ENCODE measurements around the gene SCMH1. TPM values are rescaled to one million over a fixed set of nuclear protein-coding genes. Genes with fewer than 3 reads are reported as not detected.

The SCMH1 gene
- total and polyA plus RNA-seq, 7 donors, result 16.2 to 39.4 (median 28.3) TPM

DNA sequence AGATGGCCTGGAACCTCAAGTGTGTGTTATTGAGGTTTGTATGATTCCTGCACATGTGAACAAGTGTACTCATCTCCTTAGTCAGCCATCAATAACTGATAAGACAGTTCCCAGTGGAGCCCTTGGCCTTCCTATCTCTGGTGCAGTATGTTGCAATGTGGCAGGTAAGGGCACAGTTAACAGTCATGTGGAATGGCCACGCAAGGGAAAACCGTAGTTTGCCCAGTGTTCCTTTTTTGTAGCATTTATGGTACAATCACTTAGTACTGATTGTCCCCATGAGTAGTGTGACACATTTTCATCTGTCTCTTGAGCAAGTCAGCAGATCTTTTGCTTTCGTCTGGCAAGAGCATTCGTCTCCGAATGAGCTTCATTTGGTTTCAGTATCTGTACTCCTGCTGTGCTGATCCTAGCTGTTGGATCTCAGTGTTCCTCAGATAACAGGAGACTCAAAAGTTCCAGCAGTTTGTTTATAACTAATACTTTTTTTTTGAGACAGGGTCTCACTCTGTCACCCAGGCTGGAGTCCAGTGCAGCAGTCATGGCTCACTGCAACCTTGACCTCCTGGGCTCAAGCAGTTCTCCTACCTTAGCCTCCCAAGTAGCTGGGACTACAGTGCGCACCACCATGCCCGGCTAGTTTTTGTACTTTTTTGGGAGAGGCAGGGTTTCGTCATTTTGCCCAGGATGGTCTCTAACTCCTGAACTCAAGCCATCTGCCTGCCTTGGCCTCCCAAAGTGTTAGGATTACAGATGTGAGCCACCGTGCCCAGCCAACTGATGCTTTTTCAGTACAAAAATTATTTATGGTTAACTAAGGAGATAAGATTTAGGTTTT is 254.4 kb downstream of the SCMH1 start:
- no peak for TF ChIP-seq CTCF (IDR thresholded peaks at IDR 0.05)
- Histone ChIP-seq H3K9me3 (no peaks in the 10 kb centered on the region), H3K36me3 (ENCODE audit: insufficient read depth in 1 of 2, low read depth in 1 of 2) (peaks cover 20 to 95% of the 10 kb centered on the region in 2 donors), H3K4me3 (no peak overlapping the region), H3K27ac (no peak overlapping the region), H3K4me1 (no peaks in the 10 kb centered on the region), H3K27me3 (ENCODE audit: insufficient read depth in 3 of 3, low read length in 2 of 3) (no peaks in the 10 kb centered on the region)
- 82 to 92% (median 83%) methylated on average over 9 of the region's 9 CpGs for WGBS, 3 donors
- ATAC-seq (no peak), DNase-seq (no peak)
- intact Hi-C loops (cut with DNase I), result no loop called here

DNA sequence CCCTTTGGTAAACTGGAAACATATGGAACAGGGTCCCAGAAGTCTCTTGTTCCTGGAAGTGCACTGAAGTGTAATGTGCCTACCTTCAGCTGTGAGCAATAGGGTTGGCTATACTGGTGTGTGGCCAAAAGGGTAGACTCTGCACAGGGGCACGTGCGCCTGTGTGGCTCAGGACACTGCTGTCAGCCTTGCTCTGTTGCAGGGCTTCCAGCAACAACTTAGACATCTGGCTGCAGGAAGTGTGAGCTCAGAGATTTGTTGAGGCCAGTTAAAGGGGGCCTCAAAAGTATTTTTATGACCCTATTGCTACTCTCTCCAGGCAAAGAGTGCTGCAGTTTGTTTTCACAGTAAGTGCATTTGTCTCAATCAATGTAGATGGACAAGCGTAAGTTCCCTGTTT is 255.2 kb downstream of the SCMH1 start:
- intact Hi-C loops (cut with DNase I), result no loop called here
- Histone ChIP-seq H3K36me3 (ENCODE audit: insufficient read depth in 1 of 2, low read depth in 1 of 2) (peaks cover 20 to 88% of the 10 kb centered on the region in 2 donors), H3K4me3 (no peak overlapping the region), H3K27ac (no peak overlapping the region), H3K9me3 (no peaks in the 10 kb centered on the region), H3K27me3 (ENCODE audit: insufficient read depth in 3 of 3, low read length in 2 of 3) (no peaks in the 10 kb centered on the region), H3K4me1 (no peaks in the 10 kb centered on the region)
- TF ChIP-seq CTCF (IDR thresholded peaks at IDR 0.05), result no peak
- ATAC-seq (no peak), DNase-seq (no peak)
- 75 to 79% (median 78%) methylated on average over 3 of the region's 3 CpGs for WGBS, 3 donors

DNA sequence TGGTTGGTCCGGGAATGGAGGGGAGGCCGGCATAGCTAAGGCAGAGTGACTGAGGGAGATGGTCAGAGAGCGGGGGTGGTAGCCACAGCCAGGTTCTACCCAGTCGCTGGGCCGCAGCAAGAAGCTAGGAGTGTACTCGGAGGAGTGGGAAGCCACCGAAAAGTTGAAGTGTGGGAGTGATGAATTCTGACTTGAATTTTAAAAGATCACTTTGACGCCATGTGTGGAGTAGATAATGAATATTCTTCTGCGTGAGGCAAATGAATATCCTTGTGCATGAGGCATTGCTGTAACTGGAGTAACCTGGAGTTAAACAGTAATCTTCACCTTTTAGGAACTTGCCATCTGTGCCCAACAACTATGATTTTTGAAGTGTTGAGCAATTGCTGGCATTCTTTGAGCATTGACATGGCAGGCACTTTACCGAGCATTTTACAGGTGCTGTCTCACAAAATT is 255.8 kb downstream of the SCMH1 start:
- ATAC-seq (no peak), DNase-seq (no peak)
- peaks cover 20 to 82% of the 10 kb centered on the region in 2 donors for H3K36me3 ChIP-seq (ENCODE audit: insufficient read depth in 1 of 2, low read depth in 1 of 2)
- H3K9me3 ChIP-seq, result no peaks in the 10 kb centered on the region
- 84 to 93% (median 89%) methylated on average over 10 of the region's 10 CpGs for WGBS, 3 donors
- no peaks in the 10 kb centered on the region for H3K27me3 ChIP-seq (ENCODE audit: insufficient read depth in 3 of 3, low read length in 2 of 3)
- H3K4me3 ChIP-seq, result no peak overlapping the region
- peaks cover 2% of the 10 kb centered on the region for H3K4me1 ChIP-seq
- no peak for TF ChIP-seq CTCF (IDR thresholded peaks at IDR 0.05)
- H3K27ac ChIP-seq, result no peak overlapping the region
- intact Hi-C loops (cut with DNase I), result no loop called here

DNA sequence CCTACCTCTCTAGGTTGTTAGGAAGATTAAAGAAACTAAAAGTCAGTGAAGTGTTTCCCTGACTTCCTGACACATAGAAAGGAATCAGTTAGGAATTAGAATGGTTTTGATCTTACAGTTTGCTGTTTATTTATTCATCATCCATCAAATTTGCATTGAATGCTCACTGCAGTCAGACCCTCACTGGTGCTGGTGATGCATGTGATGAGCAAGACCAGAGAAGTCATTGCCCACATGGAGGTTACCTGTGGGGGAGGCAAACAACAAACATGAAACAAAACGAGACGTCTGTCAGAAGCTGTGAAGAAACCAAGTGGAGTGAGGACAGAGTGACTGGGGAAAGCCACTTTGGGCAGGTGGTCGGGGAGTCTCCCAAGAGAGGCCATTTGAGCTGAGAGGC is 256.2 kb downstream of the SCMH1 start:
- DNase-seq (no peak), ATAC-seq (no peak)
- Histone ChIP-seq H3K4me1 (peaks cover 7% of the 10 kb centered on the region), H3K27me3 (ENCODE audit: insufficient read depth in 3 of 3, low read length in 2 of 3) (no peaks in the 10 kb centered on the region), H3K9me3 (no peaks in the 10 kb centered on the region), H3K27ac (no peak overlapping the region), H3K4me3 (no peak overlapping the region), H3K36me3 (ENCODE audit: insufficient read depth in 1 of 2, low read depth in 1 of 2) (peaks cover 18 to 78% of the 10 kb centered on the region in 2 donors)
- WGBS, 3 donors, result 60 to 80% (median 74%) methylated on average over 3 of the region's 3 CpGs
- intact Hi-C loops (cut with DNase I), result no loop called here
- no peak for TF ChIP-seq CTCF (IDR thresholded peaks at IDR 0.05)

Measured in psoas muscle (tissue), 8 donors.